GM12878 (cell line): ENCODE data around the gene CTNNBL1. TPM values are rescaled to one million over a fixed set of nuclear protein-coding genes. Genes with fewer than 3 reads are reported as not detected.

ENCODE experiments used
- CBFB ChIP-seq: IDR thresholded peaks from 2 replicates; pipeline ENCODE4 v1.6.1; 2016; ENCODE audit warnings: antibody characterized with exemption, low read depth
- CREB1 ChIP-seq: IDR thresholded peaks from 2 replicates; pipeline ENCODE4 v1.6.1; 2012; ENCODE audit warnings: low read depth, mild to moderate bottlenecking, inconsistent platforms
- CREM ChIP-seq: IDR thresholded peaks from 2 replicates; pipeline ENCODE4 v1.6.1; 2014; ENCODE audit warnings: antibody characterized with exemption, low read depth
- GABPA ChIP-seq: IDR thresholded peaks from 2 replicates; pipeline ENCODE4 v1.6.1; 2014; ENCODE audit warnings: antibody characterized with exemption, low read depth, mild to moderate bottlenecking, inconsistent platforms
- RB1 ChIP-seq: fragments of 450-650 bp; formaldehyde crosslinking; IDR thresholded peaks from 2 replicates; pipeline ENCODE4 v1.6.1; 2017; ENCODE audit warnings: mild to moderate bottlenecking, borderline replicate concordance
- SMARCA5 ChIP-seq: fragments of 450-650 bp; IDR thresholded peaks from 2 replicates; pipeline ENCODE4 v1.6.1; 2017; ENCODE audit warnings: mild to moderate bottlenecking
- ZNF622 ChIP-seq: fragments of 450-650 bp; IDR thresholded peaks from 2 replicates; pipeline ENCODE4 v1.6.1; 2017; ENCODE audit warnings: mild to moderate bottlenecking, inconsistent platforms
- polyA plus RNA-seq, 11 experiments: library from polyadenylated mRNA; depleted of rRNA in 4 of 11; unstranded in 6 of 11; stranded (reverse) in 5 of 11; fragments of >200 nt; fragmentation: Nextera tagmentation in 4 of 11; fragmentation: Illumina TruSeq in 1 of 11; extraction: Ambion mirVana in 4 of 11; extraction: Trizol in 1 of 11; gene quantifications; 1 replicate in 1 of 11; 2 replicates in 10 of 11; pipeline versions ENCODE4 v1.2.1 to v1.2.3, GENCODE V29; 2011 to 2016; ENCODE audit warnings: inconsistent platforms in 2 of 11, missing spikeins in 2 of 11, low read depth in 1 of 11
- total RNA-seq, 4 experiments: library from RNA; depleted of rRNA in 3 of 4; stranded (reverse); fragments of >200 nt in 3 of 4; fragmentation: Illumina TruSeq in 1 of 4; extraction: Trizol in 1 of 4; gene quantifications; 2 replicates each; pipeline versions ENCODE4 v1.2.1 to v1.2.3, GENCODE V29; 2013 to 2021
- TF ChIP-seq, protein P1 (sequence below), 3 experiments: IDR thresholded peaks in 2 of 3; conservative IDR thresholded peaks in 1 of 3; 2 replicates each; pipeline ENCODE4 v1.5.1; 2011; ENCODE audit warnings: low read depth in 3 of 3, low read length in 3 of 3, mild to moderate bottlenecking in 3 of 3, control low read depth in 2 of 3, moderate library complexity in 2 of 3, inconsistent platforms in 1 of 3, mixed read lengths in 1 of 3; ENCODE audit not compliant: control insufficient read depth in 2 of 3, insufficient read depth in 1 of 3; ENCODE audit errors: extremely low read depth in 1 of 3
- TF ChIP-seq, protein P2 (sequence below): fragments of 450-650 bp; IDR thresholded peaks from 2 replicates; pipeline ENCODE4 v1.6.1; 2016; ENCODE audit warnings: mild to moderate bottlenecking
- TF ChIP-seq, protein P3 (sequence below): IDR thresholded peaks from 2 replicates; pipeline ENCODE4 v1.6.1; 2012; ENCODE audit warnings: low read depth, low read length, improper control_type of control experiment
- TF ChIP-seq, protein P4 (sequence below): fragments of 450-650 bp; IDR thresholded peaks from 2 replicates; pipeline ENCODE4 v1.6.1; 2016; ENCODE audit warnings: mild to moderate bottlenecking
- TF ChIP-seq, protein P5 (sequence below): fragments of 450-650 bp; IDR thresholded peaks from 2 replicates; pipeline ENCODE4 v1.6.1; 2014; ENCODE audit warnings: mild to moderate bottlenecking

CTNNBL1 gene
- total and polyA plus RNA-seq, 10 of the 15 experiments (the other 5 are each of a cell fraction or from before 2014, with no cell fraction given), result 43.1 to 102 (median 67.8) TPM

DNA sequence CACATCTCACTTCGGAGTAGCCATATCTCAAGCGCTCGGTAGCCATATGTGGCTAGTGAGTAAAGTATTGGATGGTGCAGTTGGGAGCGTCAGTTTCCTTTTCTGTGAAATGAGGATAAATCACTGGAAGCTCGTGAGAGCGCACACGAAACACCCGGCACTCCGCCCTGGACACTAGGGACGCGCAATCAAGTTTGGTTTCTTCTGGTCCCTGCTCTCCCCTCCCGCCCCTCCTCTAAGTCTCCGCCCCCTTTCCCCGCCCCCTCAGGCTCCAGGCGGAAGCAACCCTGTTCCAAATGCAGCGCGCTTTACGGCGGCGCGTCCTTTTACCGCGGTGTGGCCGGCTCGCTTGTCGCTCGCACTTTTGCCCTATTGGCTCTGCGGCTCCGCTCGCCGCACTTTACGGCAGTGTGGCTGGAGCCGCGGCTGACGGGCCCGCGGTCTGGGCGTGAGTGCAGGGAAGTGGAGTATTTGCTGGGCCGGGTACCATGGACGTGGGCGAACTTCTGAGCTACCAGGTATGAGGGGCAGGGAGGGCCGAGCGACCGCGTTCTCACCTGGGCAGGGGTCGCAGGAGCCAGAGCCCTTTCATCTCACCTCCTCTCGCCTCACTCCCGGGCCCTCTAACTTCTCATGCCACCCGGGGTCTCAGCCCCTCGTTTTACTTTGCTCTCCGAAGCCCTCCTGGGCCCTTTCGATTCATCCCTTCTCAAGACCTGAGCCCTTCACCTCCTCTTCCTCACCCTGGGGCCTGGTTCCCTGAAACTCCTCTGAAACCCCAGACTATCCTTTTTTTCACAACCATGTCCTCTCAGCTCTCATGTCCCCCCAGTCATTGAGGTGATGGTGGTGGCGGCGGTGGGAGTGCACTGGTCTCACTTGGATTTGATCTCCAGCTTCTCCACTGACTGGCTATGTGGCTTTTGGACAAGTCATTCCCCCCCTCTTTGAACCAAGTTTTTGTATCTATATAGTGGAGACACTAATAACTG, at the start of gene CTNNBL1 (continued):
- TF ChIP-seq, protein P1, sequence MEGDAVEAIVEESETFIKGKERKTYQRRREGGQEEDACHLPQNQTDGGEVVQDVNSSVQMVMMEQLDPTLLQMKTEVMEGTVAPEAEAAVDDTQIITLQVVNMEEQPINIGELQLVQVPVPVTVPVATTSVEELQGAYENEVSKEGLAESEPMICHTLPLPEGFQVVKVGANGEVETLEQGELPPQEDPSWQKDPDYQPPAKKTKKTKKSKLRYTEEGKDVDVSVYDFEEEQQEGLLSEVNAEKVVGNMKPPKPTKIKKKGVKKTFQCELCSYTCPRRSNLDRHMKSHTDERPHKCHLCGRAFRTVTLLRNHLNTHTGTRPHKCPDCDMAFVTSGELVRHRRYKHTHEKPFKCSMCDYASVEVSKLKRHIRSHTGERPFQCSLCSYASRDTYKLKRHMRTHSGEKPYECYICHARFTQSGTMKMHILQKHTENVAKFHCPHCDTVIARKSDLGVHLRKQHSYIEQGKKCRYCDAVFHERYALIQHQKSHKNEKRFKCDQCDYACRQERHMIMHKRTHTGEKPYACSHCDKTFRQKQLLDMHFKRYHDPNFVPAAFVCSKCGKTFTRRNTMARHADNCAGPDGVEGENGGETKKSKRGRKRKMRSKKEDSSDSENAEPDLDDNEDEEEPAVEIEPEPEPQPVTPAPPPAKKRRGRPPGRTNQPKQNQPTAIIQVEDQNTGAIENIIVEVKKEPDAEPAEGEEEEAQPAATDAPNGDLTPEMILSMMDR (IDR thresholded peaks at IDR 0.05 in 2 of 3, conservative IDR thresholded peaks at IDR 0.05 in 1 of 3; ENCODE audit: control insufficient read depth in 2 of 3, extremely low read depth in 1 of 3, insufficient read depth in 1 of 3, low read depth in 3 of 3, low read length in 3 of 3), result no peak
- TF ChIP-seq GABPA (no peak), CBFB (peak; percentile 77), SMARCA5 (no peak), CREM (peak; percentile 79; the same call in 1 of the 2 replicates), CREB1 (peak; percentile 85), ZNF622 (no peak), RB1 (peak; percentile 36; the same call in 1 of the 2 replicates)
- TF ChIP-seq, protein P2, sequence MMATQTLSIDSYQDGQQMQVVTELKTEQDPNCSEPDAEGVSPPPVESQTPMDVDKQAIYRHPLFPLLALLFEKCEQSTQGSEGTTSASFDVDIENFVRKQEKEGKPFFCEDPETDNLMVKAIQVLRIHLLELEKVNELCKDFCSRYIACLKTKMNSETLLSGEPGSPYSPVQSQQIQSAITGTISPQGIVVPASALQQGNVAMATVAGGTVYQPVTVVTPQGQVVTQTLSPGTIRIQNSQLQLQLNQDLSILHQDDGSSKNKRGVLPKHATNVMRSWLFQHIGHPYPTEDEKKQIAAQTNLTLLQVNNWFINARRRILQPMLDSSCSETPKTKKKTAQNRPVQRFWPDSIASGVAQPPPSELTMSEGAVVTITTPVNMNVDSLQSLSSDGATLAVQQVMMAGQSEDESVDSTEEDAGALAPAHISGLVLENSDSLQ, result peak; percentile 53; the same call in 1 of the 2 replicates
- TF ChIP-seq, protein P3, sequence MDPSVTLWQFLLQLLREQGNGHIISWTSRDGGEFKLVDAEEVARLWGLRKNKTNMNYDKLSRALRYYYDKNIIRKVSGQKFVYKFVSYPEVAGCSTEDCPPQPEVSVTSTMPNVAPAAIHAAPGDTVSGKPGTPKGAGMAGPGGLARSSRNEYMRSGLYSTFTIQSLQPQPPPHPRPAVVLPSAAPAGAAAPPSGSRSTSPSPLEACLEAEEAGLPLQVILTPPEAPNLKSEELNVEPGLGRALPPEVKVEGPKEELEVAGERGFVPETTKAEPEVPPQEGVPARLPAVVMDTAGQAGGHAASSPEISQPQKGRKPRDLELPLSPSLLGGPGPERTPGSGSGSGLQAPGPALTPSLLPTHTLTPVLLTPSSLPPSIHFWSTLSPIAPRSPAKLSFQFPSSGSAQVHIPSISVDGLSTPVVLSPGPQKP, result peak; percentile 41; the same call in 1 of the 2 replicates
- TF ChIP-seq, protein P4, sequence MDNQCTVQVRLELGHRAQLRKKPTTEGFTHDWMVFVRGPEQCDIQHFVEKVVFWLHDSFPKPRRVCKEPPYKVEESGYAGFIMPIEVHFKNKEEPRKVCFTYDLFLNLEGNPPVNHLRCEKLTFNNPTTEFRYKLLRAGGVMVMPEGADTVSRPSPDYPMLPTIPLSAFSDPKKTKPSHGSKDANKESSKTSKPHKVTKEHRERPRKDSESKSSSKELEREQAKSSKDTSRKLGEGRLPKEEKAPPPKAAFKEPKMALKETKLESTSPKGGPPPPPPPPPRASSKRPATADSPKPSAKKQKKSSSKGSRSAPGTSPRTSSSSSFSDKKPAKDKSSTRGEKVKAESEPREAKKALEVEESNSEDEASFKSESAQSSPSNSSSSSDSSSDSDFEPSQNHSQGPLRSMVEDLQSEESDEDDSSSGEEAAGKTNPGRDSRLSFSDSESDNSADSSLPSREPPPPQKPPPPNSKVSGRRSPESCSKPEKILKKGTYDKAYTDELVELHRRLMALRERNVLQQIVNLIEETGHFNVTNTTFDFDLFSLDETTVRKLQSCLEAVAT, result 0 out of 2 replicates have a peak, but pooled peaks have one; percentile 38
- TF ChIP-seq, protein P5, sequence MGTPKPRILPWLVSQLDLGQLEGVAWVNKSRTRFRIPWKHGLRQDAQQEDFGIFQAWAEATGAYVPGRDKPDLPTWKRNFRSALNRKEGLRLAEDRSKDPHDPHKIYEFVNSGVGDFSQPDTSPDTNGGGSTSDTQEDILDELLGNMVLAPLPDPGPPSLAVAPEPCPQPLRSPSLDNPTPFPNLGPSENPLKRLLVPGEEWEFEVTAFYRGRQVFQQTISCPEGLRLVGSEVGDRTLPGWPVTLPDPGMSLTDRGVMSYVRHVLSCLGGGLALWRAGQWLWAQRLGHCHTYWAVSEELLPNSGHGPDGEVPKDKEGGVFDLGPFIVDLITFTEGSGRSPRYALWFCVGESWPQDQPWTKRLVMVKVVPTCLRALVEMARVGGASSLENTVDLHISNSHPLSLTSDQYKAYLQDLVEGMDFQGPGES, result peak; percentile 63; the same call in 1 of the 2 replicates
